ENCODE measurements around the gene PUM1.

PUM1 gene

GRCh38 chr1:30896905-30897304 lies 168.6 kb downstream of the PUM1 start:
- DNase-seq (ENCODE audit: low read depth, low spot score): no peak
- H3K4me3 ChIP-seq (ENCODE audit: low read depth, low read length): no peak overlapping the region
- TF ChIP-seq, protein P1, sequence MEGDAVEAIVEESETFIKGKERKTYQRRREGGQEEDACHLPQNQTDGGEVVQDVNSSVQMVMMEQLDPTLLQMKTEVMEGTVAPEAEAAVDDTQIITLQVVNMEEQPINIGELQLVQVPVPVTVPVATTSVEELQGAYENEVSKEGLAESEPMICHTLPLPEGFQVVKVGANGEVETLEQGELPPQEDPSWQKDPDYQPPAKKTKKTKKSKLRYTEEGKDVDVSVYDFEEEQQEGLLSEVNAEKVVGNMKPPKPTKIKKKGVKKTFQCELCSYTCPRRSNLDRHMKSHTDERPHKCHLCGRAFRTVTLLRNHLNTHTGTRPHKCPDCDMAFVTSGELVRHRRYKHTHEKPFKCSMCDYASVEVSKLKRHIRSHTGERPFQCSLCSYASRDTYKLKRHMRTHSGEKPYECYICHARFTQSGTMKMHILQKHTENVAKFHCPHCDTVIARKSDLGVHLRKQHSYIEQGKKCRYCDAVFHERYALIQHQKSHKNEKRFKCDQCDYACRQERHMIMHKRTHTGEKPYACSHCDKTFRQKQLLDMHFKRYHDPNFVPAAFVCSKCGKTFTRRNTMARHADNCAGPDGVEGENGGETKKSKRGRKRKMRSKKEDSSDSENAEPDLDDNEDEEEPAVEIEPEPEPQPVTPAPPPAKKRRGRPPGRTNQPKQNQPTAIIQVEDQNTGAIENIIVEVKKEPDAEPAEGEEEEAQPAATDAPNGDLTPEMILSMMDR (IDR thresholded peaks at IDR 0.05; ENCODE audit: low read depth, low read length): no peak
- in situ Hi-C loops (cut with HindIII; ENCODE audit: low sequenced_read_pairs): no loop called here

DNA sequence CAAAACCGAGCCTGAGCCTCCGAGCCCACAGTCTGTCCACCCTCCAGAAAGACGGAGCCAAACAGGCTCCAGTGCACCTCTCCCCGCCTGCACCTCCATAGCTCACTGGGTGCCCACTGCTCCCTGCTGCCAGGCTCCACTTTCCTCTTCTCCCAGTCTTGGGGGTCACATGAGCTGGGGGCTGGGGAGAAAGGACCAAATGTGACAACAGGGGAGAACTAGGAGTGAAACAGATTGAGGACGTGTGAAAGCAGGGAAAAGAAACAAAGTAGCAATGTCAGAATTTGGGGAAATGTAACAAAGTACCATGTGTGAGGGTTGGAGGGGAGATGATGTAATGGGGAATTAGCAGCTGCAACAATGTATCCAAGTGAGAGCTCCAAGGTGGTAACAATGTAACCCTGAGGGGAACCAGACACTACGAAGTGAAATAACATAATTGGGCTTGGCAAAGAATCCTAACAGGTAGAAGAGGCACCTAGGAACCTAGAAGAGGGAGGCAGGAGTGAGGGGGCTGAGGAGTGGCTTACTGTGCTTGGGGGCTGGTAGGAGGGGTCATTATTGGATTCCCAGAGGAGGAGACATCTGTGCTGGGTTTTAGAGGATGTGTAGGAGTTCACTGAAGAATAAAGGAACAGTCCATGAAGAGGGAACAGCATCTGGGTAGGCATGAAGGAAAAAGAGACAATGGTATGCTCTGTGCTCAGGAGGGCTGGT lies 169.4 kb downstream of the PUM1 start:
- H3K4me3 ChIP-seq (ENCODE audit: low read depth, low read length): no peak overlapping the region
- DNase-seq (ENCODE audit: low read depth, low spot score): no peak
- in situ Hi-C loops (cut with HindIII; ENCODE audit: low sequenced_read_pairs): no loop called here
- TF ChIP-seq, protein P1 (IDR thresholded peaks at IDR 0.05; ENCODE audit: low read depth, low read length): no peak

- no peak overlapping the region for H3K4me3 ChIP-seq (ENCODE audit: low read depth, low read length)
- in situ Hi-C loops (cut with HindIII; ENCODE audit: low sequenced_read_pairs): no loop called here
- no peak for DNase-seq (ENCODE audit: low read depth, low spot score)
- TF ChIP-seq, protein P1 (IDR thresholded peaks at IDR 0.05; ENCODE audit: low read depth, low read length): no peak
Measured at GRCh38 chr1:30895382-30895943, 170.1 kb downstream of the PUM1 start.

DNA sequence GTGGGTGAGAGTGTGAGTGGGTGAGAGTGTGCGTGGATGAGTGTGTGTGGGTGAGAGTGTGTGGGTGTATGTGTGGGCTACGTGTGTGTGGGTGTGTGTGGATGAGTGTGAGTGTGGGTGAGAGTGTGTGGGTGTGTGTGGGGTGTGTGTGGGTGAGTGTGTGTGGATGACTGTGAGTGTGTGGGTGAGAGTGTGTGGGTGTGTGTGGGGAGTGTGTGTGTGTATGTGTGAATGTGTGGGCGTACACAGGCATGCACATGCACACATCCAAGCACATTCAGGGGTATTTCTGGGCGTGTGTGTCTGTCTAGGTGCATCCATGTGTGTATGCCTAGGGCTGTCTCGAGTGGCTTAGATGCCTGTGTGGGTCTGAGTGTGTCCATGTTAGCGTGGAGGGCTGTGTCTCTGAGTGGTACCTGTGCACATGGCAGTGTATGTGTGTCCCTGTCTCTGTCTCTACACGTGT lies 171.0 kb downstream of the PUM1 start:
- TF ChIP-seq, protein P1 (IDR thresholded peaks at IDR 0.05; ENCODE audit: low read depth, low read length): no peak
- DNase-seq (ENCODE audit: low read depth, low spot score): no peak

GRCh38 chr1:30893776-30894507 lies 171.6 kb downstream of the PUM1 start:
- no peak overlapping the region for H3K4me3 ChIP-seq (ENCODE audit: low read depth, low read length)
- DNase-seq (ENCODE audit: low read depth, low spot score): no peak
- TF ChIP-seq, protein P1 (IDR thresholded peaks at IDR 0.05; ENCODE audit: low read depth, low read length): no peak
- in situ Hi-C loops (cut with HindIII; ENCODE audit: low sequenced_read_pairs): no loop called here

More for the DNA sequence above, 171.0 kb downstream of the PUM1 start:
- in situ Hi-C loops (cut with HindIII; ENCODE audit: low sequenced_read_pairs): no loop called here
- no peak overlapping the region for H3K4me3 ChIP-seq (ENCODE audit: low read depth, low read length)

DNA sequence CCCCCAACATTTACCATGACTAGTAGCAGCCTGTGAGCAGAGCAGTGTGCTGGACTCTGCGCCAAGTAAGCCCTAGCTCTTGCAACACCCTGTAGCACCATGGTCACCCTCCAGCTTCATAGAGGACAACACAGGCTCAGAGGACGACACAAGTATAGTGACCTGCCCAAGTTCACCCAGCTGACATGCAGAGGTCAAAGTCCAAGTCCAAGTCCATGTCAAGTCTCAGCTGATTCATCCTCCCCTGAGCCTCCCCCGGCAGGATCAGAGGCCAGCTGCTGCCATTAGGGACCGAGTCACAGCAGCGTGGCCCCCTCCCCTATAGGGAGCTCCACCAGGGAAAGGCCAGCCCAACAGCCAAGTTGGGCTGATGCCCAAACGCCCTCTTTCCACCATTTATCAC lies 172.8 kb downstream of the PUM1 start:
- in situ Hi-C loops (cut with HindIII; ENCODE audit: low sequenced_read_pairs): no loop called here
- TF ChIP-seq, protein P1 (IDR thresholded peaks at IDR 0.05; ENCODE audit: low read depth, low read length): no peak
- DNase-seq (ENCODE audit: low read depth, low spot score): no peak
- H3K4me3 ChIP-seq (ENCODE audit: low read depth, low read length): no peak overlapping the region
